ENCODE measurements around the gene HDAC1.
"Not testable (repeated sequence)": the region's sequence is repeated elsewhere in the genome, so short reads cannot be mapped to it uniquely, and the experiment has no call there.

Gene HDAC1

GRCh38 chr1:32274646-32275340 lies 17.1 kb upstream of the HDAC1 start:
- FAIRE-seq = no peak

GRCh38 chr1:32275424-32275823 lies 16.5 kb upstream of the HDAC1 start:
- no peak for FAIRE-seq

- FAIRE-seq = no peak
These were observed 15.7 kb upstream of the HDAC1 start for GRCh38 chr1:32276032-32276782.

GRCh38 chr1:32284777-32285176 lies 7.1 kb upstream of the HDAC1 start:
- FAIRE-seq = not testable (repeated sequence)

GRCh38 chr1:32285658-32286057 lies 6.2 kb upstream of the HDAC1 start:
- no peak for FAIRE-seq

- no peak for FAIRE-seq
These were observed 5.1 kb upstream of the HDAC1 start for GRCh38 chr1:32286763-32287162.

GRCh38 chr1:32289256-32289655 lies 2.6 kb upstream of the HDAC1 start:
- FAIRE-seq = no peak

GRCh38 chr1:32291145-32291707 lies 657 bp upstream of the HDAC1 start:
- FAIRE-seq = no peak

- FAIRE-seq = not testable (repeated sequence)
These were observed 6.3 kb downstream of the HDAC1 start for GRCh38 chr1:32298211-32298610.

- FAIRE-seq = no peak
These were observed 7.4 kb downstream of the HDAC1 start for GRCh38 chr1:32299327-32299726.

- no peak for FAIRE-seq
These were observed 11.5 kb downstream of the HDAC1 start for GRCh38 chr1:32303358-32303757.

- no peak for FAIRE-seq
These were observed 12.2 kb downstream of the HDAC1 start for GRCh38 chr1:32303997-32304622.

GRCh38 chr1:32305310-32305709 lies 13.4 kb downstream of the HDAC1 start:
- FAIRE-seq = no peak

GRCh38 chr1:32307324-32307723 lies 15.4 kb downstream of the HDAC1 start:
- FAIRE-seq = no peak

- no peak for FAIRE-seq
These were observed 18.1 kb downstream of the HDAC1 start for GRCh38 chr1:32309960-32310359.

GRCh38 chr1:32311709-32312393 lies 20.0 kb downstream of the HDAC1 start:
- no peak for FAIRE-seq

GRCh38 chr1:32316903-32317277 lies 25.0 kb downstream of the HDAC1 start:
- no peak for FAIRE-seq

- FAIRE-seq = no peak
These were observed 26.4 kb downstream of the HDAC1 start for GRCh38 chr1:32318127-32318869.

GRCh38 chr1:32321712-32322291 lies 29.9 kb downstream of the HDAC1 start:
- no peak for FAIRE-seq

GRCh38 chr1:32327204-32327603 lies 35.3 kb downstream of the HDAC1 start:
- no peak for FAIRE-seq

GRCh38 chr1:32329931-32330466 lies 38.1 kb downstream of the HDAC1 start:
- FAIRE-seq = no peak
